ENCODE measurements around the gene PSMB5. TPM values are rescaled to one million over a fixed set of nuclear protein-coding genes. Genes with fewer than 3 reads are reported as not detected.

The PSMB5 gene
- total RNA-seq, 3 donors from 2014 or later (not counting 1 experiment from before 2014, with no cell fraction given), result 15.7 to 19.1 (median 16.4) TPM

DNA sequence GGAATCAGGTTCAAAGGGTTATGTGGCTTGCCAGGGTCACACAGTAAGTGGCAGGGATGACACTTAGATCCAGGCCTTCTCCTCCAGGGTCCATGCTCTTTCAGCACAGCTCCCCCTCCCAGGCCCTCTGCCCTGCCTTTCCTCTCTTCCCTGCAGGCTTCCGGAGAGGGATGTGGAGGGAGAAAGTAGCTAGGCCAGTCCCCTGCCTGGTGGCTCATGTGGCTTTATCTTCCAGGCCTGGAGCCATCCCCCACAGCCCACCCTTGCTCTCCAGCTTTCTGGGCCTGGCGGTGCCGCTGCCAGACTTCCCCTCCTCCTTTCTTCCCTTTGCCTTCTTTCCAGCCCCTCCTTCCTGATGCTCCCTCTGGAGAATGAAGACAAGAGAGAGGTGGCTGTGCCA is 9.1 kb upstream of the PSMB5 start:
- H3K36me3 Mint-ChIP-seq, result no peaks in the 10 kb centered on the region
- TF ChIP-seq, protein P1, sequence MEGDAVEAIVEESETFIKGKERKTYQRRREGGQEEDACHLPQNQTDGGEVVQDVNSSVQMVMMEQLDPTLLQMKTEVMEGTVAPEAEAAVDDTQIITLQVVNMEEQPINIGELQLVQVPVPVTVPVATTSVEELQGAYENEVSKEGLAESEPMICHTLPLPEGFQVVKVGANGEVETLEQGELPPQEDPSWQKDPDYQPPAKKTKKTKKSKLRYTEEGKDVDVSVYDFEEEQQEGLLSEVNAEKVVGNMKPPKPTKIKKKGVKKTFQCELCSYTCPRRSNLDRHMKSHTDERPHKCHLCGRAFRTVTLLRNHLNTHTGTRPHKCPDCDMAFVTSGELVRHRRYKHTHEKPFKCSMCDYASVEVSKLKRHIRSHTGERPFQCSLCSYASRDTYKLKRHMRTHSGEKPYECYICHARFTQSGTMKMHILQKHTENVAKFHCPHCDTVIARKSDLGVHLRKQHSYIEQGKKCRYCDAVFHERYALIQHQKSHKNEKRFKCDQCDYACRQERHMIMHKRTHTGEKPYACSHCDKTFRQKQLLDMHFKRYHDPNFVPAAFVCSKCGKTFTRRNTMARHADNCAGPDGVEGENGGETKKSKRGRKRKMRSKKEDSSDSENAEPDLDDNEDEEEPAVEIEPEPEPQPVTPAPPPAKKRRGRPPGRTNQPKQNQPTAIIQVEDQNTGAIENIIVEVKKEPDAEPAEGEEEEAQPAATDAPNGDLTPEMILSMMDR (IDR thresholded peaks at IDR 0.05), result no peak
- no peak for ATAC-seq
- no peak for DNase-seq
- no peak overlapping the region for H3K27ac Mint-ChIP-seq
- H3K27me3 Mint-ChIP-seq (ENCODE audit: low read depth in 2 of 2), result peaks cover 0 to 6% of the 10 kb centered on the region in 2 donors
- H3K4me3 ChIP-seq (ENCODE audit: low read length), result no peak overlapping the region
- intact Hi-C loops (cut with micrococcal nuclease), result no loop called here
- peaks cover 0 to 5% of the 10 kb centered on the region in 2 donors for H3K4me1 Mint-ChIP-seq
- WGBS (ENCODE audit: insufficient coverage), result 100% methylated on average over 3 of the region's 3 CpGs
- no peak overlapping the region for H3K27ac ChIP-seq (ENCODE audit: low read length)
- no peaks in the 10 kb centered on the region for H3K9me3 ChIP-seq (ENCODE audit: control insufficient read depth, insufficient read depth, low read length)
- no peaks in the 10 kb centered on the region for H3K4me1 ChIP-seq (ENCODE audit: control insufficient read depth, insufficient read depth, low read length)
- H3K27me3 ChIP-seq (ENCODE audit: control insufficient read depth, insufficient read depth, low read length), result no peaks in the 10 kb centered on the region
- H3K9me3 Mint-ChIP-seq, result no peaks in the 10 kb centered on the region
- no peak overlapping the region for H3K4me3 Mint-ChIP-seq
- H3K36me3 ChIP-seq (ENCODE audit: control insufficient read depth, insufficient read depth, low read length), result no peaks in the 10 kb centered on the region

DNA sequence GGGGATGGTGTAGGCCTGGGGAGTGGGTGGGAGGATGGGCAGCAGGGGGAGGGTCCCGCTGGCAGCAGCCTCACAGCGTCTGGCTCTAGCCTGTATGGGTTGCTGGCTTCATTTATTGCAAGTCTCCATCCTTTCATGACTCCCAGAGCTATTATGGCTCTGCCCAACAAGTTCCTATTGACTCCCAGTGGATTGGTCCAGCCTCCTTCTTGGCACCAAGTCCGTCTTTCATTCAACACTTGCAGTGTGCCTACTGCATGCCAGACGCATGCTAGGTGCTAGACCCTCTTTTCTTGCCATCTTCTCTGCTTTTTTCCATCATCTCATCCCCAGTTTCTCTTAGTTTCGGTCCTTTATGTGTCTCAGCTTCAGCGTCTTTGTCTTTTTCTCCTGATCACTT is 8.4 kb upstream of the PSMB5 start:
- no peaks in the 10 kb centered on the region for H3K9me3 Mint-ChIP-seq
- no peak overlapping the region for H3K4me3 ChIP-seq (ENCODE audit: low read length)
- peak in 1 of 3 donors; percentile 4 for ATAC-seq
- TF ChIP-seq, protein P1 (IDR thresholded peaks at IDR 0.05), result no peak
- no peaks in the 10 kb centered on the region for H3K4me1 ChIP-seq (ENCODE audit: control insufficient read depth, insufficient read depth, low read length)
- H3K27ac ChIP-seq (ENCODE audit: low read length), result no peak overlapping the region
- peaks cover 0 to 5% of the 10 kb centered on the region in 2 donors for H3K4me1 Mint-ChIP-seq
- intact Hi-C loops (cut with micrococcal nuclease), result no loop called here
- H3K27me3 ChIP-seq (ENCODE audit: control insufficient read depth, insufficient read depth, low read length), result no peaks in the 10 kb centered on the region
- no peak overlapping the region for H3K27ac Mint-ChIP-seq
- peaks cover 0 to 6% of the 10 kb centered on the region in 2 donors for H3K27me3 Mint-ChIP-seq (ENCODE audit: low read depth in 2 of 2)
- no peaks in the 10 kb centered on the region for H3K36me3 ChIP-seq (ENCODE audit: control insufficient read depth, insufficient read depth, low read length)
- H3K4me3 Mint-ChIP-seq, result no peak overlapping the region
- no peaks in the 10 kb centered on the region for H3K36me3 Mint-ChIP-seq
- WGBS (ENCODE audit: insufficient coverage), result 90% methylated on average over 6 of the region's 6 CpGs
- no peak for DNase-seq
- H3K9me3 ChIP-seq (ENCODE audit: control insufficient read depth, insufficient read depth, low read length), result no peaks in the 10 kb centered on the region

DNA sequence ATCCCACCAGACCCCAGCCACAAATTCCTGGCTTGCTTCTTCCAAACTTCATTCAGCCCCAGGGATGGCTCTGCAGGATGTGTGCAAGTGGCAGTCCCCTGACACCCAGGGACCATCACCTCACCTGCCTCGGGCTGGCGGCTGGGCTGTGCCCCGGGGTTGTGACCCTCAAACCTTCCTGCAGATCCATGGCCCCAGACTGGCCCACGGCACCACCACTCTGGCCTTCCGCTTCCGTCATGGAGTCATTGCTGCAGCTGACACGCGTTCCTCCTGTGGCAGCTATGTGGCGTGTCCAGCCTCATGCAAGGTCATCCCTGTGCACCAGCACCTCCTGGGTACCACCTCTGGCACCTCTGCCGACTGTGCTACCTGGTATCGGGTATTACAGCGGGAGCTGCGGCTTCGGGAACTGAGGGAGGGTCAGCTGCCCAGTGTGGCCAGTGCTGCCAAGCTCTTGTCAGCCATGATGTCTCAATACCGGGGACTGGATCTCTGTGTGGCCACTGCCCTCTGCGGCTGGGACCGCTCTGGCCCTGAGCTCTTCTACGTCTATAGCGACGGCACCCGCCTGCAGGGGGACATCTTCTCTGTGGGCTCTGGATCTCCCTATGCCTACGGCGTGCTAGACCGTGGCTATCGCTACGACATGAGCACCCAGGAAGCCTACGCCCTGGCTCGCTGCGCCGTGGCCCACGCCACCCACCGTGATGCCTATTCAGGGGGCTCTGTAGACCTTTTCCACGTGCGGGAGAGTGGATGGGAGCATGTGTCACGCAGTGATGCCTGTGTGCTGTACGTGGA is 7.7 kb upstream of the PSMB5 start, which contains the start of gene PSMB11:
TSS of gene PSMB11 (plus strand) at position 51 of the 804 bp plus-strand sequence. CDS start at position 65, 14 bp downstream.
- no peaks in the 10 kb centered on the region for H3K9me3 ChIP-seq (ENCODE audit: control insufficient read depth, insufficient read depth, low read length)
- H3K4me3 ChIP-seq (ENCODE audit: low read length), result no peak within 1 kb of the TSS
- Mint-ChIP-seq H3K4me1 (peaks cover 0 to 4% of the 10 kb centered on the region in 2 donors), H3K4me3 (no peak within 1 kb of the TSS), H3K27me3 (ENCODE audit: low read depth in 2 of 2) (peaks cover 0 to 2% of the 10 kb centered on the region in 2 donors), H3K9me3 (no peaks in the 10 kb centered on the region), H3K36me3 (no peaks in the 10 kb centered on the region), H3K27ac (no peak within 1 kb of the TSS)
- no peaks in the 10 kb centered on the region for H3K36me3 ChIP-seq (ENCODE audit: control insufficient read depth, insufficient read depth, low read length)
- H3K27ac ChIP-seq (ENCODE audit: low read length), result no peak within 1 kb of the TSS
- intact Hi-C loops (cut with micrococcal nuclease), result no loop called here
- DNase-seq (no peak), ATAC-seq (peak in 1 of 3 donors; percentile 14)
- TF ChIP-seq, protein P1 (IDR thresholded peaks at IDR 0.05), result no peak
- 92% methylated on average over 36 of the region's 36 CpGs for WGBS (ENCODE audit: insufficient coverage)
- H3K4me1 ChIP-seq (ENCODE audit: control insufficient read depth, insufficient read depth, low read length), result no peaks in the 10 kb centered on the region
- H3K27me3 ChIP-seq (ENCODE audit: control insufficient read depth, insufficient read depth, low read length), result no peaks in the 10 kb centered on the region
